GM21528 (cell line): ENCODE data around the gene CCDC85B.
A peak's percentile ranks its signal among the peaks of the same experiment; 100 is the strongest.
"Not testable (repeated sequence)": the region's sequence is repeated elsewhere in the genome, so short reads cannot be mapped to it uniquely, and the experiment has no call there.

Source experiments
- ATAC-seq: cut with Tn5 transposase; IDR thresholded peaks from one replicate; pipeline ENCODE4 v1.9.1; 2021; ENCODE audit warnings: mild to moderate bottlenecking, moderate library complexity; ENCODE audit not compliant: unreplicated experiment, low FRiP score

CCDC85B gene

GRCh38 chr11:65890324-65891218 is at the start of gene CCDC85B:
Gene CCDC85B, plus strand, starts transcription at chr11:65890673. Its CDS starts 111 bp downstream, at chr11:65890784.
- ATAC-seq, result peak; percentile 55

- ATAC-seq, result no peak
Measured at GRCh38 chr11:65842144-65842543, 48.3 kb upstream of the CCDC85B start.

GRCh38 chr11:65843811-65844210 is 46.7 kb upstream of the CCDC85B start:
- no peak for ATAC-seq

- no peak for ATAC-seq
Measured at GRCh38 chr11:65844231-65844872, 46.1 kb upstream of the CCDC85B start.

GRCh38 chr11:65847746-65848145 is 42.7 kb upstream of the CCDC85B start:
- ATAC-seq, result no peak

- not testable (repeated sequence) for ATAC-seq
Measured at GRCh38 chr11:65848693-65849092, 41.8 kb upstream of the CCDC85B start.

- ATAC-seq, result no peak
Measured at GRCh38 chr11:65849366-65849765, 41.1 kb upstream of the CCDC85B start.

GRCh38 chr11:65849771-65850216 is 40.7 kb upstream of the CCDC85B start:
- no peak for ATAC-seq

DNA sequence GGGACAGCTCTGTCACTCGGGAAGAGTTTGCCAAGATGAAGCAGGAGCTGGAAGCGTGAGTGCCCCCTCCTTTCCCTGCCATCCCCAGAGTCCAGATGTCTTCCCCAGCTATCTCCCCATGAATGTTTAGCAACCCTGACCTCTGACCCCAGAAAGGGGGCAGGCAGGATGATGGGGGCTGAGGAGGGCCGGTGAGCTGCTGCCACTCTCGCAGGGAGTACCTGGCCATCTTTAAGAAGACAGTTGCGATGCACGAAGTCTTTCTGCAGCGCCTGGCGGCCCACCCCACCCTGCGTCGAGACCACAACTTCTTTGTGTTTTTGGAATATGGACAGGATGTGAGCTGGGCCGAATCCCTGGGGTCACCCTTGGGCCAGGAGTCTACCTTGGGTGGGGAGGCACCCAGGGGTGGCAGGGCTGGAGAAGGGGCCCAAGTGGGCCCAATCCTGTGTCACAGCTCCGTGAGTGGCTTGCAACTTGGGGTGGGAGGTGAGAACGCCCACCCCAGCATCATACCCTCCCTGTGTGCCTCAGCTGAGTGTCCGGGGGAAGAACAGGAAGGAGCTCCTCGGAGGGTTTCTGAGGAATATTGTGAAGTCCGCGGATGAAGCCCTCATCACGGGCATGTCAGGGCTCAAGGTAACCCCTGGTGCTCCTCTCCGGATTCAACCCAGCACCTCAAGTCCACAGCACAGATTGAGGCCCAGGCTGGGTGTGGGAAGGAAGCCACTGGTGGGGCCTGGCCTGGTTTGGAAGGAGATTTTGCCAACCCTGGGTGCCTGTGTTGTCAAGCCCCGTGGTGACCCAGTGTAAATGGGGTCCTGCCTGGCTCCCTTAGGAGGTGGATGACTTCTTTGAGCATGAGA is 40.0 kb upstream of the CCDC85B start:
- no peak for ATAC-seq

- no peak for ATAC-seq
Measured at GRCh38 chr11:65851083-65851579, 39.3 kb upstream of the CCDC85B start.

DNA sequence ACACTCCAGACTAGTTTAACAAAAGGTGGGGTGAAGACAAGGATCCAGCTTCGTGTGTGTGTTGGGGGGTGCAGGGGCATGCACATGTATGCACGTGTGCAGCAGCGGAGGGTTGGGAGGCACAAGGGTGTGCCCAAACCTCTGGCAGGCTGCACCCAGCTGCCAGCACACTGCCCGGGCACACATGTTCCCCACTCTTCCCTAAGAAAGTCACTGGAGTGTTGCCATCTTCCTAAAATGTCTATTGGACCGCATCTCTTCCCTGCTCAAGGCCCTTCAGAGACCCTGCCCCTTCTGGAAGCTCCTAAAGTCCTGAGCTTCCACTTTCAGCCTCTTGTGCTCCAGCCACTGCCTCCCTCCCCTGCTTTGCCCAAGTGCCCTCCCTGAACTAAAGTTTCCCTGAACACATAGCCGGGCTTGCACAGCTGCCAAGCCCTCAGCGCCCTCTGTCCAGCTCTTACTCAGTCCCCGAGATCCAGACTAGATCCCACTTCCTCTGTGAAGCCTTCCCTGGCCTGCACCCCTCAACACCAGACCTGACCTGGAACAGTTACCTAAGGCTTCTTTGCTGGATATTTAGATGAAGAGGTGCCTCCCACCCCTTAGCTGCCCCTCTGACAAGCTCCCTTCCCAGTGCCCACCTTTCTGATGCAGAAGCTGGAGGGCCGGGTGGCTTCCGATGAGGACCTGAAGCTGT is 38.5 kb upstream of the CCDC85B start:
- no peak for ATAC-seq

- no peak for ATAC-seq
Measured at GRCh38 chr11:65852508-65853245, 37.8 kb upstream of the CCDC85B start.

GRCh38 chr11:65853246-65853979 is 37.1 kb upstream of the CCDC85B start:
- no peak for ATAC-seq

- ATAC-seq, result no peak
Measured at GRCh38 chr11:65854161-65854592, 36.3 kb upstream of the CCDC85B start.

DNA sequence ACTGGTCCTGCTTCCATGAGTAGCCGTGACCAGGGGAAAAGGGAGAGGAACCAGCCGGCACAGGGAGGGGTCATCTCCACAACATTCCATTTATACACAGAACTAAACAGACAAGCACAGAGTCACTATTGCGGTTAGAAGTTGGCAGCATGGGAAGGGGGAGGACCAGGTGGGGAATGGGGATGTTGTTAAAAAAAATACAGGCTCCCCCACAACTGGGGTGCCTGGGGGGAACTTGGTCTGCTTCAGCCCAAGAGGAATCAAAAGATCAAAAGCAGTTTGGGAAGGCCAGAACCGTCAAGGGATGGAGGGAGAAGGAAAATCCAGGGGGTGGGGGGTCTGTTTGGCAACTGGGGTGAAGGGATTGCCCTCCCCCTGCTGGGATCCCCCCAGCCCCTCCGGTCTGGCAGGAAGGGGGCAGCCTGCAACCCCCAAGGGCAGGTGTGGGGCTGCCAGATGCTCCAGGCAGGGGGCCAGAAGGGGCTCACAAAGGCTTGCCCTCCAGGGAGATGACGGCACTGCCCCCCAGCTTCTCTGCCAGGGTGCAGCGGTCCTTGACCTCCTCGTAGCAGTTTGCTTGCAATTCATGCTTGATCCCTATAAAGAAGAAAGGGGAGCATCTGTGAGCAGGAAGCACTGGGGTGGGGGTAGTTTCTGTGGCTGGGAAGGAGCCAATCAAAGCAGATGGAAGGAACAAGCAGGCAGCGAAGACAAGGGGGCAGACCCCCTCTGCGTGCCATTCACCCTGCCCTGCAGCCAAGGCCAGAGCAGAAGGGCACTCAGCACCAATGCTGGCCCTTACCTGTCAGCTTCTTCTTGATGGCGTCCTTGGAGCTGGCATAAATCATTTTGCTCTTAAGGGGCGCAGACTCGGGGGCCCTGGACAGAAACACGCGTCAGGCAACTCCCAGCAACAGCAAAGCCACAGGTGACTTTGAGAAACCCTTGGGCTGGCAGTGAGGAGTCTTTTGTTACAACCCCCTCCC is 35.3 kb upstream of the CCDC85B start:
- no peak for ATAC-seq

DNA sequence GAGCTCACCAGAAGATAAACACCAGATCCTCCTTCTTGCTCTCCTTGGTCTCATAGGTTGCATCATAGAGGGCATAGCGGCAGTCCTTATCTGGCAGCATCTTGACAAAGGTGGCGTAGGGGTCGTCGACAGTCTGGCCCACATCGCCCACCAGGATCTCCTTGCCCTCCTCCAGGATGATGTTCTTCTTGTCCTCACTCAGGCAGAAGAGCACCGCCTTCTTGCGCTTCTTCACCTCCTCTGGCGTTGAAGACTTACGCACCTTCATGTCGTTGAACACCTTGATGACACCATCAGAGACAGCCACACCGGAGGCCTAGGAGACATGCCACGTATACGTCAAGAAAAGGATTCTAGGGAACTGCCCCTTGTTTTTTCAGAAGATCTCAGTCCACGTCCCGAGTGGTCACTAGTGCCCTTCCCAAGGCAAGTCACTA is 34.5 kb upstream of the CCDC85B start:
- no peak for ATAC-seq
